ENCODE results near the gene SDC3. TPM values are rescaled to one million over a fixed set of nuclear protein-coding genes. Genes with fewer than 3 reads are reported as not detected.
A peak's percentile ranks its signal among the peaks of the same experiment; 100 is the strongest.

The SDC3 gene
- total RNA-seq, 1 experiment from 2014 or later = 0.04 TPM

- no peaks in the 10 kb centered on the region for H3K36me3 ChIP-seq (ENCODE audit: insufficient read depth, low read length)
- no peak overlapping the region for H2AFZ ChIP-seq (ENCODE audit: low read length)
- H3K27ac ChIP-seq (ENCODE audit: low read length) = no peak overlapping the region
- no peak overlapping the region for H3K4me3 ChIP-seq (ENCODE audit: low read length)
- no peaks in the 10 kb centered on the region for H3K27me3 ChIP-seq (ENCODE audit: low read length)
- H3K9me3 ChIP-seq (ENCODE audit: low read length) = no peaks in the 10 kb centered on the region
- no peaks in the 10 kb centered on the region for H3K9me2 ChIP-seq (replicated peaks; ENCODE audit: insufficient read depth, low read length)
- peaks cover 16% of the 10 kb centered on the region for H3K4me1 ChIP-seq (ENCODE audit: low read length)
- DNase-seq = peak; percentile 67
- no peak overlapping the region for H3K4me2 ChIP-seq (ENCODE audit: low read depth, low read length, poor library complexity, severe bottlenecking)
- no peak overlapping the region for H3K9ac ChIP-seq (ENCODE audit: low read length)
- no peaks in the 10 kb centered on the region for H4K20me1 ChIP-seq (ENCODE audit: insufficient read depth, low read depth, low read length)
- no peaks in the 10 kb centered on the region for H3K79me2 ChIP-seq (ENCODE audit: low read length)
Observed at GRCh38 chr1:30856260-30856790, 52.2 kb downstream of the SDC3 start.

GRCh38 chr1:30855686-30856259 is 52.8 kb downstream of the SDC3 start:
- Histone ChIP-seq H3K4me1 (ENCODE audit: low read length) (peaks cover 16% of the 10 kb centered on the region), H3K27ac (ENCODE audit: low read length) (no peak overlapping the region), H3K4me3 (ENCODE audit: low read length) (no peak overlapping the region), H3K4me2 (ENCODE audit: low read depth, low read length, poor library complexity, severe bottlenecking) (no peak overlapping the region), H3K36me3 (ENCODE audit: insufficient read depth, low read length) (no peaks in the 10 kb centered on the region), H3K9ac (ENCODE audit: low read length) (no peak overlapping the region), H3K79me2 (ENCODE audit: low read length) (no peaks in the 10 kb centered on the region), H3K9me3 (ENCODE audit: low read length) (no peaks in the 10 kb centered on the region), H3K27me3 (ENCODE audit: low read length) (no peaks in the 10 kb centered on the region), H2AFZ (ENCODE audit: low read length) (no peak overlapping the region), H4K20me1 (ENCODE audit: insufficient read depth, low read depth, low read length) (no peaks in the 10 kb centered on the region), H3K9me2 (replicated peaks; ENCODE audit: insufficient read depth, low read length) (no peaks in the 10 kb centered on the region)
- no peak for DNase-seq

- Histone ChIP-seq H3K79me2 (ENCODE audit: low read length) (no peaks in the 10 kb centered on the region), H3K27me3 (ENCODE audit: low read length) (no peaks in the 10 kb centered on the region), H4K20me1 (ENCODE audit: insufficient read depth, low read depth, low read length) (no peaks in the 10 kb centered on the region), H3K4me3 (ENCODE audit: low read length) (no peak overlapping the region), H3K27ac (ENCODE audit: low read length) (no peak overlapping the region), H3K36me3 (ENCODE audit: insufficient read depth, low read length) (no peaks in the 10 kb centered on the region), H3K9me2 (replicated peaks; ENCODE audit: insufficient read depth, low read length) (no peaks in the 10 kb centered on the region), H3K4me2 (ENCODE audit: low read depth, low read length, poor library complexity, severe bottlenecking) (peak overlapping the region; percentile 31), H3K9ac (ENCODE audit: low read length) (no peak overlapping the region), H2AFZ (ENCODE audit: low read length) (peak overlapping the region; percentile 51; the same call in 1 of the 2 replicates), H3K9me3 (ENCODE audit: low read length) (no peaks in the 10 kb centered on the region), H3K4me1 (ENCODE audit: low read length) (peaks cover 17% of the 10 kb centered on the region)
- no peak for DNase-seq
Observed at GRCh38 chr1:30853350-30853749, 55.2 kb downstream of the SDC3 start.

GRCh38 chr1:30852026-30852425 is 56.5 kb downstream of the SDC3 start:
- no peak overlapping the region for H3K9ac ChIP-seq (ENCODE audit: low read length)
- H2AFZ ChIP-seq (ENCODE audit: low read length) = no peak overlapping the region
- H3K4me1 ChIP-seq (ENCODE audit: low read length) = peaks cover 14% of the 10 kb centered on the region
- no peak for DNase-seq
- no peaks in the 10 kb centered on the region for H3K36me3 ChIP-seq (ENCODE audit: insufficient read depth, low read length)
- H3K27me3 ChIP-seq (ENCODE audit: low read length) = no peaks in the 10 kb centered on the region
- no peaks in the 10 kb centered on the region for H3K9me2 ChIP-seq (replicated peaks; ENCODE audit: insufficient read depth, low read length)
- H3K4me2 ChIP-seq (ENCODE audit: low read depth, low read length, poor library complexity, severe bottlenecking) = no peak overlapping the region
- H3K9me3 ChIP-seq (ENCODE audit: low read length) = no peaks in the 10 kb centered on the region
- no peaks in the 10 kb centered on the region for H4K20me1 ChIP-seq (ENCODE audit: insufficient read depth, low read depth, low read length)
- H3K27ac ChIP-seq (ENCODE audit: low read length) = no peak overlapping the region
- H3K4me3 ChIP-seq (ENCODE audit: low read length) = no peak overlapping the region
- no peaks in the 10 kb centered on the region for H3K79me2 ChIP-seq (ENCODE audit: low read length)

GRCh38 chr1:30851286-30851685 is 57.3 kb downstream of the SDC3 start:
- Histone ChIP-seq H4K20me1 (ENCODE audit: insufficient read depth, low read depth, low read length) (no peaks in the 10 kb centered on the region), H2AFZ (ENCODE audit: low read length) (no peak overlapping the region), H3K4me2 (ENCODE audit: low read depth, low read length, poor library complexity, severe bottlenecking) (no peak overlapping the region), H3K4me1 (ENCODE audit: low read length) (peaks cover 14% of the 10 kb centered on the region), H3K9me3 (ENCODE audit: low read length) (no peaks in the 10 kb centered on the region), H3K9me2 (replicated peaks; ENCODE audit: insufficient read depth, low read length) (no peaks in the 10 kb centered on the region), H3K4me3 (ENCODE audit: low read length) (no peak overlapping the region), H3K27me3 (ENCODE audit: low read length) (no peaks in the 10 kb centered on the region), H3K27ac (ENCODE audit: low read length) (no peak overlapping the region), H3K36me3 (ENCODE audit: insufficient read depth, low read length) (no peaks in the 10 kb centered on the region), H3K79me2 (ENCODE audit: low read length) (no peaks in the 10 kb centered on the region), H3K9ac (ENCODE audit: low read length) (no peak overlapping the region)
- DNase-seq = no peak

- Histone ChIP-seq H3K4me3 (ENCODE audit: low read length) (no peak overlapping the region), H3K9me3 (ENCODE audit: low read length) (no peaks in the 10 kb centered on the region)
- DNase-seq = no peak
Observed at GRCh38 chr1:30850607-30851006, 58.0 kb downstream of the SDC3 start.

GRCh38 chr1:30848130-30848529 is 60.4 kb downstream of the SDC3 start:
- H3K27ac ChIP-seq (ENCODE audit: low read length) = no peak overlapping the region
- peaks cover 6% of the 10 kb centered on the region for H3K4me1 ChIP-seq (ENCODE audit: low read length)
- H3K79me2 ChIP-seq (ENCODE audit: low read length) = no peaks in the 10 kb centered on the region
- H3K4me2 ChIP-seq (ENCODE audit: low read depth, low read length, poor library complexity, severe bottlenecking) = no peak overlapping the region
- no peak overlapping the region for H3K4me3 ChIP-seq (ENCODE audit: low read length)
- H3K9me2 ChIP-seq (replicated peaks; ENCODE audit: insufficient read depth, low read length) = no peaks in the 10 kb centered on the region
- no peak for DNase-seq
- no peak overlapping the region for H2AFZ ChIP-seq (ENCODE audit: low read length)
- H3K27me3 ChIP-seq (ENCODE audit: low read length) = no peaks in the 10 kb centered on the region
- no peaks in the 10 kb centered on the region for H4K20me1 ChIP-seq (ENCODE audit: insufficient read depth, low read depth, low read length)
- H3K36me3 ChIP-seq (ENCODE audit: insufficient read depth, low read length) = no peaks in the 10 kb centered on the region
- H3K9ac ChIP-seq (ENCODE audit: low read length) = no peak overlapping the region
- H3K9me3 ChIP-seq (ENCODE audit: low read length) = no peaks in the 10 kb centered on the region

More at GRCh38 chr1:30850607-30851006, 58.0 kb downstream of the SDC3 start:
- Histone ChIP-seq H3K4me1 (ENCODE audit: low read length) (peaks cover 14% of the 10 kb centered on the region), H3K36me3 (ENCODE audit: insufficient read depth, low read length) (no peaks in the 10 kb centered on the region), H4K20me1 (ENCODE audit: insufficient read depth, low read depth, low read length) (no peaks in the 10 kb centered on the region), H3K79me2 (ENCODE audit: low read length) (no peaks in the 10 kb centered on the region), H2AFZ (ENCODE audit: low read length) (no peak overlapping the region), H3K9me2 (replicated peaks; ENCODE audit: insufficient read depth, low read length) (no peaks in the 10 kb centered on the region), H3K9ac (ENCODE audit: low read length) (no peak overlapping the region), H3K27ac (ENCODE audit: low read length) (no peak overlapping the region), H3K4me2 (ENCODE audit: low read depth, low read length, poor library complexity, severe bottlenecking) (no peak overlapping the region), H3K27me3 (ENCODE audit: low read length) (no peaks in the 10 kb centered on the region)

GRCh38 chr1:30847358-30847972 is 61.1 kb downstream of the SDC3 start:
- Histone ChIP-seq H3K79me2 (ENCODE audit: low read length) (no peaks in the 10 kb centered on the region), H3K27ac (ENCODE audit: low read length) (no peak overlapping the region), H3K4me2 (ENCODE audit: low read depth, low read length, poor library complexity, severe bottlenecking) (no peak overlapping the region), H3K9me2 (replicated peaks; ENCODE audit: insufficient read depth, low read length) (no peaks in the 10 kb centered on the region), H3K4me3 (ENCODE audit: low read length) (no peak overlapping the region), H3K9me3 (ENCODE audit: low read length) (no peaks in the 10 kb centered on the region), H4K20me1 (ENCODE audit: insufficient read depth, low read depth, low read length) (no peaks in the 10 kb centered on the region; the same call in 1 of the 2 replicates), H3K36me3 (ENCODE audit: insufficient read depth, low read length) (no peaks in the 10 kb centered on the region), H3K9ac (ENCODE audit: low read length) (no peak overlapping the region), H3K27me3 (ENCODE audit: low read length) (no peaks in the 10 kb centered on the region), H3K4me1 (ENCODE audit: low read length) (peaks cover 6% of the 10 kb centered on the region), H2AFZ (ENCODE audit: low read length) (no peak overlapping the region)
- DNase-seq = no peak

Data from Karpas-422 (cell line).